ENCODE data around the gene MLLT1. TPM values are rescaled to one million over a fixed set of nuclear protein-coding genes. Genes with fewer than 3 reads are reported as not detected.

MLLT1 gene
- total RNA-seq, 4 donors from 2014 or later, result 14.1 to 23.3 (median 18.1) TPM

DNA sequence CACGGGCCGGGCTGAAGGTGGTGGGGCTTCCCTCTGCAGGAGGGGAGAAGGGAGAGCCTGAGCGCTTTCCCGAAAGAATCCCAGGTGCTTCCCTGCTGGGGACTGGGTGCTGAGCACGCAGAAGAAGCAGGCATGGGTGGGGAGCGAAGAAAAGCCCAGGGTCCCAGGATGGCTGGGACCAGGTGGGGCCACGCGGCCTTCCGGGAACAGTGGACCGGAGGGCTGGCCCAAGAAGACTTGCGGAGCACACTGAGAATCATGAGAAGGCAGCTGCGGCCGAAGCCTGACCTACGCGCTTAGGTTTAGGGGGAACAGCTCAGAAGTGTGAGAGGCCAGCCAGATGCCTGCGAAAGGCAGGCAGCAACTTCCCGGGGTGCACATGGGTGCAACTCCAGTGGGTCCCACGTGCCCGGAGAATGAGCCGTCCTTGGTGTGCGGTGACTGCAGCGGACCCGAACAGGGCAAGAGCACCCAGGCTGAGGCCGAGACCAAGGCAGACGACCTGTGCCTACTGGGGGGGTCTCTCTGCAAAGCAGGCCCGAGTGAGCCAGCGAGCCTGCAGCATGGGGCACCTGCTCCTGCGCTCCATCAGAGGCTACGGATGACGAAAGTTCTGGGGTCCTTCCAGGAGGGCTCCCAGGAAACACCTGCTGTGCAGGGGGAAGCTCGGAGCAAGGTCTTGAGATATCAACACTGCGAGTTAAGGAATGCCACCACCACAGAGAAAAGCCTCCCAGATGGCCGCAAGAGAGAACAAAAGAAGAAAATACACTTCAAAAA lies 52.4 kb downstream of the MLLT1 start:
- TF ChIP-seq, protein P1, sequence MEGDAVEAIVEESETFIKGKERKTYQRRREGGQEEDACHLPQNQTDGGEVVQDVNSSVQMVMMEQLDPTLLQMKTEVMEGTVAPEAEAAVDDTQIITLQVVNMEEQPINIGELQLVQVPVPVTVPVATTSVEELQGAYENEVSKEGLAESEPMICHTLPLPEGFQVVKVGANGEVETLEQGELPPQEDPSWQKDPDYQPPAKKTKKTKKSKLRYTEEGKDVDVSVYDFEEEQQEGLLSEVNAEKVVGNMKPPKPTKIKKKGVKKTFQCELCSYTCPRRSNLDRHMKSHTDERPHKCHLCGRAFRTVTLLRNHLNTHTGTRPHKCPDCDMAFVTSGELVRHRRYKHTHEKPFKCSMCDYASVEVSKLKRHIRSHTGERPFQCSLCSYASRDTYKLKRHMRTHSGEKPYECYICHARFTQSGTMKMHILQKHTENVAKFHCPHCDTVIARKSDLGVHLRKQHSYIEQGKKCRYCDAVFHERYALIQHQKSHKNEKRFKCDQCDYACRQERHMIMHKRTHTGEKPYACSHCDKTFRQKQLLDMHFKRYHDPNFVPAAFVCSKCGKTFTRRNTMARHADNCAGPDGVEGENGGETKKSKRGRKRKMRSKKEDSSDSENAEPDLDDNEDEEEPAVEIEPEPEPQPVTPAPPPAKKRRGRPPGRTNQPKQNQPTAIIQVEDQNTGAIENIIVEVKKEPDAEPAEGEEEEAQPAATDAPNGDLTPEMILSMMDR (IDR thresholded peaks at IDR 0.05), result no peak
- no peak for DNase-seq (ENCODE audit: low spot score)
- no peak for ATAC-seq (ENCODE audit: low FRiP score)

DNA sequence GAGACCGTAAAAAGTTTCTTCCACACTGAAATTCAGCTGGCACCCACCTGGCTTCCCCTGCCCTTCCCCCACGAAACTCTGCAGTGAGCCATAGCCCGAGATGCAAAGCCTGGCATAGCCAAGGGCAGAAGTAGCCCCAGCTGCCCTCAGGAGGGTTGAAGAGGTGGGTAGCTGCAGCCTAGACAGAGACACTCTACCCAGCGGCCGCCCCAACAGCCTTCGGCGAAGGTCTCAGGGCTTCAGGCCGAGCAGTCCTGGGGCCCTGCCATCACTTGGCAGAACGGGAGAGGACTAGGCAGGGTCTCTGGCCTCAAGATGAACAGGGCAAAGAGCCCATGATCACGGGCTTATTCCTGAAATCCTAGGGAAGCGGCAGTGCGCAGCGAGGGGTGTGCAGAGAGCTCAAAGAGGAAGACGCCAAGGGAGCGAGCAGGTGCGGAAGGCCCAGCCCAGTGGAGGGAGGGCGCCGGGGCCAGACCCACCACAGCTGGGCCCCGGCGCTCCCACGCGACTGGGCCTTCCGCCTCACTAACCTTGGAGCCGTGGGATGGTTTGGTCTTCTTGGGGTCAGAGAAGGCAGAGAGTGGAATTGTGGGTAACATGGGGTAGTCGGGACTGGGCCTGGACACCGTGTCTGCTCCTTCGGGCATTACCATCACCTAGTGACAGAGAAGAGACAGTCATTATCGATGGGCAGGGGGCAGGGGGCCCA lies 53.2 kb downstream of the MLLT1 start:
- ATAC-seq (ENCODE audit: low FRiP score), result no peak
- TF ChIP-seq, protein P1 (IDR thresholded peaks at IDR 0.05), result no peak
- DNase-seq (ENCODE audit: low spot score), result no peak

DNA sequence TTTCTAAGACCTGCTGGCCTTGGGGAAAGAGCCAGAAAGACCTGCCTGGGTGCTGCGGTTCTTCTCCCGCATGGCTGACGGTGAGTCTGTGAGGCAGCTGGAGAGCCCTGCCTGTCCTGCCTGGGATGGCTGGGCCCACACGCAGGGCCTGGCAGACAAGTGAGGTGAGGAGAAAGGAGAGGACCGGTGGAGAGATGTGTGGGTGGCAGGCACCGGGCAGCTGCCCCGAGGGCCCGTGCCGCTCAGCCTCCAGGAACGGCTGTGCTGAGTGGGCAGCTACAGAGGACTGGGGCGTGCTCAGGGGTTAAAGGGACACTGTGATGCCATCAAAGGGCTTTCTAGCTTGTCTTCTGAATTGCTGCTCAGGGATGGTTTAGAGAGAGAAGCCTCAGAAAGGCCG lies 53.8 kb downstream of the MLLT1 start:
- ATAC-seq (ENCODE audit: low FRiP score) (no peak), DNase-seq (ENCODE audit: low spot score) (no peak)
- TF ChIP-seq, protein P1 (IDR thresholded peaks at IDR 0.05), result no peak

DNA sequence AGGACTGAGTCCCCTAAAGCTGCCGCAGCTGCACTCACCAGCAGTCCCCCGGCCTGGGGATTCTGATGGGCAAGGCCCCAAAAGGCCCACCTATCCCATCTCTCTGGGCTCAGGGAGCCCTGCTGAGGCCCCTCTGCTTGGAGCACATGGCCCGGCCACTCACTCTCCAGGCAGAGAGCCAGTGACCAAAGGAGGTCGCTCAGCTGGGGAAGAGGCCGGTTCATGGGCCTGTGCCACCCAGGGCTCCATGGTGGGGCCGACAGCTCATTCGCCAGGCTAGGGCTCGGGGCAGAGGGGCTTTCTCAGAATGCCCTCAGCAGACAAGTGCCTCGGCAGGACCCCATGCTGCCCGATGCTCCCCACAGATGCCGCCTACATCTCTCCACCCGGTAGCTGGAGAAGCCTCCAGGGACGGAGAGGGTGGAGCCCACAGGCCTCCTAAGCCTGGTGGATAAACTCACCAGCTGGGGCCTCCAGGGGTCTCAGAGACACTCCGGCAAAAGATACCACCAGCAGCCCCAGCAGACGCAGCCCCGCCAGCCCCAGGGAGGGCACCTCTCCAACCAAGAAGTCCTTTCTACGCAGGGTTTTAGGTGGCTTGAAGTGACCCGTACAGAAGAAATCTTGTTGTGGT lies 54.4 kb downstream of the MLLT1 start:
- no peak for DNase-seq (ENCODE audit: low spot score)
- TF ChIP-seq, protein P1 (IDR thresholded peaks at IDR 0.05), result no peak
- ATAC-seq (ENCODE audit: low FRiP score), result no peak

DNA sequence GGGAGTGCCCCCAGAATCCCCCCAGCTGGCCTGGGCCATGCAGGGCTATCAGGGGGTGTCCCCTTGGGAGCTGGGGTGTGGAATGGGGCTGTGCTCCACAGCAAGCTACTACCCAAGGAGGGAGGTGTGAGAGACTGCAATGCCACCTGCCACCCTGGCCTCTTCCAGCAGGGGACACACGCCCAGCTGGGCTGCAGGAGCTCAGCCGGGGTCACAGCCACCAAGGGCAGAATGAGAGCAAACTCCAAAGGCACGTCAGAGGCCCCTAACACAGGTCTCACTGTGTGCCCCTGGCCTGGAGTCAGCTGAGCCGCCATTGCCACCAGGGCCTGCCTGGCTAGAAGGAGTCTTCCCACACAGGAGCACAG lies 55.5 kb downstream of the MLLT1 start:
- no peak for ATAC-seq (ENCODE audit: low FRiP score)
- TF ChIP-seq, protein P1 (IDR thresholded peaks at IDR 0.05), result no peak
- DNase-seq (ENCODE audit: low spot score), result no peak

DNA sequence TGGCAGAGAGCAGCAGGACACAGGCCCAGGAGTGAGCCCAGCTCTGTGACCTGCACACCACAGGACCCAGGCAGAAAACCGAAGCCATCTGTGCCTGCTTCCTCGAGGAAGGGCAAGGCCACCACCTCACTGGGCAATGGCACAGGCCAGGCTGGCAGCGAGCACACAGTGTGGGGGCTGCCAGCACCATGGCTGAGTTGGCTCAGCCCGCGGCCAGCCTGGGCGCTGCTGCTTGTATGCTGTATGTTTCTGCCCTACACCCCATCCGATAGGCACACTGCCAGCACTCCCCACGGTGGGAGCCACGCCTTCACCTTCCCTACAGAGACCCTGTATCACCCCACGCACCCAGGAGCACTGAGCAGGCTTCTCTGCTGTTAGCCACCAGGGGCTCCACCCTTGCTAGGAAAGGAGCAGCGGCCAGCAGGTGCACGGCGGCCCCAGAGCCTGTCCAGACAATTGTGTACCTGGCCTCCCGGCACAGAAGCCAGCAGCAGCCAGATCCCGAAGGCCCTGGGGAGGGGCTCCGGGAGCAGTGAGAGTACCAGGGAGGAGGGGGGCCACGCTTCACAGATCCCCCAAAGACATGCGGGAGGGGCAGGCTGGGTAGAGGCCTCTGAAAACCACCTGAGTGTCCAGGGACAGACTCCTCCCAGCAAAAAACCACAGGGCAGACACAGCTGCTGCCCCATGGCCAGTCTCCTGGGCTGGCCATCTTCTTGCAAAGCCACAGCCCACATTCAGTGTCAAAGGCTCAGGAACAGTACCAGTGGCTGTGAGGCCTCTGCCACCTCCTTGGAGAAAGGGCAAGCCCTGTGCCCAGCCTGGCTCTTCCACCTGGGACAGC lies 56.1 kb downstream of the MLLT1 start:
- ATAC-seq (ENCODE audit: low FRiP score) (no peak), DNase-seq (ENCODE audit: low spot score) (no peak)
- TF ChIP-seq, protein P1 (IDR thresholded peaks at IDR 0.05), result no peak

All from omental fat pad (tissue), 4 donors.